Measurements from ENCODE around the gene AUTS2.

- TF ChIP-seq CTCF (IDR thresholded peaks at IDR 0.05) (no peak), POLR2A (IDR thresholded peaks at IDR 0.05) (no peak)
Observed at GRCh38 chr7:69631131-69631530, 32.9 kb downstream of the AUTS2 start.

All from thyroid gland (tissue), 4 donors.